GM12801 (cell line): ENCODE results near the gene MYH6.

ENCODE experiments used
- CTCF ChIP-seq: IDR thresholded peaks from one replicate; pipeline ENCODE4 v1.5.1; 2011; ENCODE audit warnings: control low read depth; ENCODE audit not compliant: insufficient read length; ENCODE audit errors: extremely low read depth

Gene MYH6

GRCh38 chr14:23388996-23389395 is 19.1 kb downstream of the MYH6 start:
- TF ChIP-seq CTCF: no peak

GRCh38 chr14:23387916-23388882 is 19.9 kb downstream of the MYH6 start:
- TF ChIP-seq CTCF: no peak

- TF ChIP-seq CTCF: no peak
Measured at GRCh38 chr14:23386999-23387398, 21.1 kb downstream of the MYH6 start.

GRCh38 chr14:23385642-23386265 is 22.3 kb downstream of the MYH6 start:
- TF ChIP-seq CTCF: no peak

GRCh38 chr14:23385244-23385641 is 22.8 kb downstream of the MYH6 start:
- TF ChIP-seq CTCF: no peak

- no peak for TF ChIP-seq CTCF
Measured at GRCh38 chr14:23384364-23385080, 23.6 kb downstream of the MYH6 start.
